GM10266 (cell line): ENCODE measurements around the gene SYNGR4.

ENCODE experiments used
- DNase-seq: peaks from one replicate; pipeline ENCODE4 v3.0.0; 2012; ENCODE audit errors: extremely low spot score
- CTCF ChIP-seq: IDR thresholded peaks from 2 replicates; pipeline ENCODE4 v1.5.1; 2012; ENCODE audit warnings: mild to moderate bottlenecking, low read depth; ENCODE audit not compliant: control insufficient read depth, insufficient read depth; ENCODE audit errors: missing control alignments

SYNGR4 gene

GRCh38 chr19:48342841-48343540 lies 21.2 kb upstream of the SYNGR4 start:
- DNase-seq = no peak
- no peak for TF ChIP-seq CTCF

- TF ChIP-seq CTCF = no peak
- DNase-seq = no peak
Measured at GRCh38 chr19:48344892-48345291, 19.3 kb upstream of the SYNGR4 start.

GRCh38 chr19:48346191-48346590 lies 18.0 kb upstream of the SYNGR4 start:
- TF ChIP-seq CTCF = no peak
- no peak for DNase-seq

GRCh38 chr19:48348045-48348444 lies 16.1 kb upstream of the SYNGR4 start:
- TF ChIP-seq CTCF = no peak
- DNase-seq = no peak

- no peak for TF ChIP-seq CTCF
- no peak for DNase-seq
Measured at GRCh38 chr19:48348737-48349136, 15.4 kb upstream of the SYNGR4 start.

- no peak for DNase-seq
- no peak for TF ChIP-seq CTCF
Measured at GRCh38 chr19:48350856-48351255, 13.3 kb upstream of the SYNGR4 start.

GRCh38 chr19:48351341-48351752 lies 12.8 kb upstream of the SYNGR4 start:
- peak; percentile 73 for DNase-seq
- TF ChIP-seq CTCF = peak; percentile 82
